ENCODE results near the gene ARHGEF28.

The ARHGEF28 gene

GRCh38 chr5:73654819-73655318 is 28.9 kb downstream of the ARHGEF28 start:
- DNase-seq, result no peak

GRCh38 chr5:73655521-73656160 is 29.6 kb downstream of the ARHGEF28 start:
- DNase-seq, result no peak

GRCh38 chr5:73661753-73662152 is 35.8 kb downstream of the ARHGEF28 start:
- no peak for DNase-seq

- no peak for DNase-seq
Measured at GRCh38 chr5:73663161-73663859, 37.3 kb downstream of the ARHGEF28 start.

GRCh38 chr5:73663860-73664240 is 37.9 kb downstream of the ARHGEF28 start:
- DNase-seq, result no peak

GRCh38 chr5:73664796-73665195 is 38.8 kb downstream of the ARHGEF28 start:
- DNase-seq, result no peak

GRCh38 chr5:73666891-73667290 is 40.9 kb downstream of the ARHGEF28 start:
- DNase-seq, result no peak

- DNase-seq, result no peak
Measured at GRCh38 chr5:73668017-73668416, 42.0 kb downstream of the ARHGEF28 start.

GRCh38 chr5:73668486-73669111 is 42.6 kb downstream of the ARHGEF28 start:
- DNase-seq, result no peak

GRCh38 chr5:73670731-73671130 is 44.7 kb downstream of the ARHGEF28 start:
- no peak for DNase-seq

GRCh38 chr5:73672132-73672531 is 46.1 kb downstream of the ARHGEF28 start:
- DNase-seq, result no peak

- DNase-seq, result peak; percentile 81
Measured at GRCh38 chr5:73673161-73673591, 47.2 kb downstream of the ARHGEF28 start.

- DNase-seq, result no peak
Measured at GRCh38 chr5:73674669-73675004, 48.6 kb downstream of the ARHGEF28 start.

- DNase-seq, result no peak
Measured at GRCh38 chr5:73678322-73678740, 52.3 kb downstream of the ARHGEF28 start.

GRCh38 chr5:73678807-73679206 is 52.8 kb downstream of the ARHGEF28 start:
- DNase-seq, result no peak

- DNase-seq, result no peak
Measured at GRCh38 chr5:73682176-73682575, 56.2 kb downstream of the ARHGEF28 start.

- DNase-seq, result no peak
Measured at GRCh38 chr5:73684691-73685090, 58.7 kb downstream of the ARHGEF28 start.

GRCh38 chr5:73686912-73687311 is 60.9 kb downstream of the ARHGEF28 start:
- no peak for DNase-seq

- no peak for DNase-seq
Measured at GRCh38 chr5:73687357-73687756, 61.4 kb downstream of the ARHGEF28 start.

- no peak for DNase-seq
Measured at GRCh38 chr5:73690015-73690414, 64.0 kb downstream of the ARHGEF28 start.

GRCh38 chr5:73691302-73692080 is 65.5 kb downstream of the ARHGEF28 start:
- no peak for DNase-seq

- DNase-seq, result peak; percentile 90
Measured at GRCh38 chr5:73692166-73692640, 66.2 kb downstream of the ARHGEF28 start.

- no peak for DNase-seq
Measured at GRCh38 chr5:73692981-73693380, 67.0 kb downstream of the ARHGEF28 start.
